Glutamatergic neuron (in vitro differentiated cells): ENCODE measurements around the gene SNRNP35. TPM values are rescaled to one million over a fixed set of nuclear protein-coding genes. Genes with fewer than 3 reads are reported as not detected.
"Not testable (repeated sequence)": the region's sequence is repeated elsewhere in the genome, so short reads cannot be mapped to it uniquely, and the experiment has no call there.

Source experiments
- DNase-seq: peaks from one replicate; pipeline ENCODE4 v3.0.0; 2022
- H3K27ac Mint-ChIP-seq: one replicate; pipeline ENCODE4 v1.8.0; 2020; ENCODE audit warnings: mild to moderate bottlenecking, mixed read lengths, inconsistent platforms; ENCODE audit not compliant: unreplicated experiment
- H3K27me3 Mint-ChIP-seq: one replicate; pipeline ENCODE4 v1.8.0; 2020; ENCODE audit warnings: mild to moderate bottlenecking, moderate library complexity, mixed read lengths, inconsistent platforms; ENCODE audit not compliant: unreplicated experiment
- H3K36me3 Mint-ChIP-seq: one replicate; pipeline ENCODE4 v1.8.0; 2020; ENCODE audit warnings: mild to moderate bottlenecking, mixed read lengths, inconsistent platforms; ENCODE audit not compliant: unreplicated experiment
- H3K4me1 Mint-ChIP-seq: one replicate; pipeline ENCODE4 v1.8.0; 2020; ENCODE audit warnings: mild to moderate bottlenecking, low read depth, mixed read lengths, inconsistent platforms; ENCODE audit not compliant: unreplicated experiment
- H3K4me3 Mint-ChIP-seq: one replicate; pipeline ENCODE4 v1.8.0; 2020; ENCODE audit warnings: mild to moderate bottlenecking, mixed read lengths, inconsistent platforms; ENCODE audit not compliant: unreplicated experiment
- H3K9me3 Mint-ChIP-seq: one replicate; pipeline ENCODE4 v1.8.0; 2020; ENCODE audit warnings: mild to moderate bottlenecking, moderate library complexity, mixed read lengths, inconsistent platforms; ENCODE audit not compliant: unreplicated experiment
- long read RNA-seq: library from polyadenylated mRNA; unstranded; transcript quantifications from one replicate; pipeline ENCODE4 v2.0.0, GENCODE V29; 2020; ENCODE audit not compliant: unreplicated experiment
- total RNA-seq: library from RNA; stranded (reverse); fragmentation: NEBNext Ultra II Directional; extraction: Animal tissue kit (Norgen Biotek cat#: 25700); gene quantifications from one replicate; pipeline ENCODE4 v1.2.1, GENCODE V29; 2021; ENCODE audit not compliant: unreplicated experiment
- TF ChIP-seq, protein P1 (sequence below): fragments of 200-600 bp; sonication (generic); IDR thresholded peaks from one replicate; pipeline ENCODE4 v1.5.0; 2021; ENCODE audit not compliant: partially characterized antibody, unreplicated experiment

Gene SNRNP35, protein sequence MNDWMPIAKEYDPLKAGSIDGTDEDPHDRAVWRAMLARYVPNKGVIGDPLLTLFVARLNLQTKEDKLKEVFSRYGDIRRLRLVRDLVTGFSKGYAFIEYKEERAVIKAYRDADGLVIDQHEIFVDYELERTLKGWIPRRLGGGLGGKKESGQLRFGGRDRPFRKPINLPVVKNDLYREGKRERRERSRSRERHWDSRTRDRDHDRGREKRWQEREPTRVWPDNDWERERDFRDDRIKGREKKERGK
- total RNA-seq, result 33.1 TPM
- long read RNA-seq, transcript SNRNP35-203 (2 exons, 1,975 nt), result major isoform, 14 of 21 reads
- long read RNA-seq, partial matches to known transcripts, result 0 of 21 reads
- long read RNA-seq, other reads (novel, unspliced or antisense), result 3 of 21 reads

DNA sequence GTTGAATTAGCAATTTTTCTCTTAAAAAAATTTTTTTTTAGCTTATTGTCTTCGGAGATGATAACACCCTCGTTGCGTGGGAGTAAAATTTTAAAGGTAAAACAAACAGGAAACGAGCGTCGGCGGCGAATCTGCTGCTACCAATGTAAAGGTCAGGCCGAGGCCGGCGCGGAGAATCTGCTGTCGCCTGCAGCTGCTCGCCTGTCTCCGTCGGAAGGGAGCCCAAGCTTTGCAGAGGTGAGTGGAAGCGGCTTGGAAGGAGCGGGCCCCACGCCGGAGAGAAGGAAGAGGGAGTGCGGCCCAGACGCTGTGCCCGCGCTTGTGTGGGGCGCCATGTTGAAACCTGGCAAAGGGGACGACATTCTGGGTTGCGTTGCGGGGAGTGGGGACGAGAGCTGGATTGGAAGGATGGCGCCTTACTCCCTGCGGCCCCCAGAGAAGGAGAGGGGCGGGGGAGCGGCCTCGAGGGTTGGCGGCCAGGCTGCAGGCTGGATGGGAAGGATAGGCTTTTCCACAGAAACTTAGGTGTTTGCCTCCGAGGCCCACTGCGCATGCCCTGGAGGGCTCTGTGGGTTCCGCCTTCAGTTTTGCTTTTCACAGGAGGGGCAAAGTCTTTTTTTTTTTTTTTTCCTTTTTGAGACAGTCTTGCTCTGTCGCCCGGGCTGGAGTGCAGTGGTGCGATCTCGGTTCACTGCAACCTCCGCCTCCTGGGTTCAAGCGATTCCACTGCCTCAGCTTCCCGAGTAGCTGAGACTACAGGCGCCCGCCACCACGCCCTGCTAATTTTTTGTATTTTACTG, at the start of gene SNRNP35:
TSS of gene SNRNP35 (plus strand) at position 160 of the 800 bp plus-strand sequence. CDS start 7,402 bp downstream, outside the sequence.
- peaks cover 11% of the 10 kb centered on the region for H3K9me3 Mint-ChIP-seq
- H3K27me3 Mint-ChIP-seq, result peaks cover 5% of the 10 kb centered on the region
- H3K4me3 Mint-ChIP-seq, result peak within 1 kb of the TSS; percentile 99
- peak within 1 kb of the TSS; percentile 99 for H3K27ac Mint-ChIP-seq
- no peaks in the 10 kb centered on the region for H3K36me3 Mint-ChIP-seq
- H3K4me1 Mint-ChIP-seq, result peaks cover 11% of the 10 kb centered on the region
- TF ChIP-seq, protein P1, sequence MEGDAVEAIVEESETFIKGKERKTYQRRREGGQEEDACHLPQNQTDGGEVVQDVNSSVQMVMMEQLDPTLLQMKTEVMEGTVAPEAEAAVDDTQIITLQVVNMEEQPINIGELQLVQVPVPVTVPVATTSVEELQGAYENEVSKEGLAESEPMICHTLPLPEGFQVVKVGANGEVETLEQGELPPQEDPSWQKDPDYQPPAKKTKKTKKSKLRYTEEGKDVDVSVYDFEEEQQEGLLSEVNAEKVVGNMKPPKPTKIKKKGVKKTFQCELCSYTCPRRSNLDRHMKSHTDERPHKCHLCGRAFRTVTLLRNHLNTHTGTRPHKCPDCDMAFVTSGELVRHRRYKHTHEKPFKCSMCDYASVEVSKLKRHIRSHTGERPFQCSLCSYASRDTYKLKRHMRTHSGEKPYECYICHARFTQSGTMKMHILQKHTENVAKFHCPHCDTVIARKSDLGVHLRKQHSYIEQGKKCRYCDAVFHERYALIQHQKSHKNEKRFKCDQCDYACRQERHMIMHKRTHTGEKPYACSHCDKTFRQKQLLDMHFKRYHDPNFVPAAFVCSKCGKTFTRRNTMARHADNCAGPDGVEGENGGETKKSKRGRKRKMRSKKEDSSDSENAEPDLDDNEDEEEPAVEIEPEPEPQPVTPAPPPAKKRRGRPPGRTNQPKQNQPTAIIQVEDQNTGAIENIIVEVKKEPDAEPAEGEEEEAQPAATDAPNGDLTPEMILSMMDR, result no peak
- DNase-seq, result peak; percentile 80

DNA sequence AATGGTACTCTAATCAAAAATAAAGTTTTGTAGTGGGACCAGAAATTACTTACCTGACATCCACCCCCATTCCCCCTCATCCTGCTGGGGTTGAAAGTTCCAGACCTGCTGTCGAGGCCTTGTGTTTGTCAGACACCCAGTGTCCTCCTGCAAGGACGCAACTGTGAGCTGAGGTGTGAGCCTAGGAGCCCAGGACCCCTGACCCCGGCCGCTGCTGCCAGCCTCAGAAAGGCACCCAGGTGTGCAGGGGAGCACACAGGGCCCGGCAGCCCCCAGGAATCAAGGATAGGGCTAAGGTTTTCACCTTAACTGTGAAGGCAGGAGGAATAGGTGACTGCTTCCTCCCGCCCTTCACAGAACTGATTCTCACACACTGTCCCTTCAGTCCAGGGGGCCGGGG, 49.3 kb upstream of the SNRNP35 start:
- not testable (repeated sequence) for H3K36me3 Mint-ChIP-seq, H3K27ac Mint-ChIP-seq, DNase-seq, H3K9me3 Mint-ChIP-seq, H3K4me1 Mint-ChIP-seq, H3K4me3 Mint-ChIP-seq, H3K27me3 Mint-ChIP-seq

- not testable (repeated sequence) for H3K36me3 Mint-ChIP-seq, DNase-seq, H3K4me3 Mint-ChIP-seq, H3K27me3 Mint-ChIP-seq, H3K27ac Mint-ChIP-seq, H3K4me1 Mint-ChIP-seq, H3K9me3 Mint-ChIP-seq
These were observed 48.5 kb upstream of the SNRNP35 start for GRCh38 chr12:123409284-123410040.

DNA sequence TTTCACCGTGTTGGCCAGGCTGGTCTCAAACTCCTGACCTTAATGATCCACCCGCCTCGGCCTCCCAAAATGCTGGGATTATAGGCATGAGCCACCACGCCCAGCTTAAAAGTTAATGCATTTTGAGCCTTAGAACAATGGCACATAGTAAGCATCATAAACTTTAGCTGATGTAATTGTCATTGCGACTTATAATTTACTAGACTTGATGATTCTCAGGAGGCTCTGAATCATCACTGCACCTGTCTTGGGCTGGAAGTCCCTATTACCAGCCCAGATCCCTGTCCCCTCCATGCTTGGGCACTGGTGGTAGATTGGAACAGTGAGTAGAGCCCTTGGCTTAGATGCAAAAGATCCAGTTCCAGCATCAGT, 47.9 kb upstream of the SNRNP35 start:
- Mint-ChIP-seq H3K27ac (no peak overlapping the region), H3K27me3 (peaks cover 1% of the 10 kb centered on the region), H3K36me3 (peaks cover 2% of the 10 kb centered on the region), H3K4me1 (no peaks in the 10 kb centered on the region), H3K4me3 (no peak overlapping the region), H3K9me3 (peaks cover 2% of the 10 kb centered on the region)
- TF ChIP-seq, protein P1, result no peak
- no peak for DNase-seq

- DNase-seq, result no peak
- Mint-ChIP-seq H3K4me1 (no peaks in the 10 kb centered on the region), H3K27ac (no peak overlapping the region), H3K4me3 (no peak overlapping the region), H3K9me3 (no peaks in the 10 kb centered on the region), H3K36me3 (no peaks in the 10 kb centered on the region), H3K27me3 (no peaks in the 10 kb centered on the region)
- TF ChIP-seq, protein P1, result no peak
These were observed 36.6 kb upstream of the SNRNP35 start for GRCh38 chr12:123421314-123421713.
